ENCODE data around the gene FOXE3.
"Not testable (repeated sequence)": the region's sequence is repeated elsewhere in the genome, so short reads cannot be mapped to it uniquely, and the experiment has no call there.

Gene FOXE3

DNA sequence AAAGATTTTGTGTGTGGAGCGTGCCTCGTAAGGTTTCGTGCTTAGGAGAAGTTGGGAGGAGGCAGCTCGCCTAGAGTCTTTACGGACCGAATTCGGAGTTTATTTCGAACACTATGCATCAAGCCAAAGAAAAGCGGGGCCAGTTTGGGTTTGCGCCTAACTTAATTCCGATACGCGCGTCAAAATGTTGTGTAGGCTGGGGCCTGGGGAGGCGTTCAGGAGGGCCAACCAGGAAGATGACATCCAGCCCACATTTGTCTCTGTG lies 28.1 kb downstream of the FOXE3 start:
- no peak for FAIRE-seq

GRCh38 chr1:47444562-47445465 lies 28.7 kb downstream of the FOXE3 start:
- DNase-seq (ENCODE audit: extremely low spot score, insufficient read length, low read depth) (no peak), FAIRE-seq (no peak)

More for the DNA sequence above, 28.1 kb downstream of the FOXE3 start:
- no peak for DNase-seq (ENCODE audit: extremely low spot score, insufficient read length, low read depth)

DNA sequence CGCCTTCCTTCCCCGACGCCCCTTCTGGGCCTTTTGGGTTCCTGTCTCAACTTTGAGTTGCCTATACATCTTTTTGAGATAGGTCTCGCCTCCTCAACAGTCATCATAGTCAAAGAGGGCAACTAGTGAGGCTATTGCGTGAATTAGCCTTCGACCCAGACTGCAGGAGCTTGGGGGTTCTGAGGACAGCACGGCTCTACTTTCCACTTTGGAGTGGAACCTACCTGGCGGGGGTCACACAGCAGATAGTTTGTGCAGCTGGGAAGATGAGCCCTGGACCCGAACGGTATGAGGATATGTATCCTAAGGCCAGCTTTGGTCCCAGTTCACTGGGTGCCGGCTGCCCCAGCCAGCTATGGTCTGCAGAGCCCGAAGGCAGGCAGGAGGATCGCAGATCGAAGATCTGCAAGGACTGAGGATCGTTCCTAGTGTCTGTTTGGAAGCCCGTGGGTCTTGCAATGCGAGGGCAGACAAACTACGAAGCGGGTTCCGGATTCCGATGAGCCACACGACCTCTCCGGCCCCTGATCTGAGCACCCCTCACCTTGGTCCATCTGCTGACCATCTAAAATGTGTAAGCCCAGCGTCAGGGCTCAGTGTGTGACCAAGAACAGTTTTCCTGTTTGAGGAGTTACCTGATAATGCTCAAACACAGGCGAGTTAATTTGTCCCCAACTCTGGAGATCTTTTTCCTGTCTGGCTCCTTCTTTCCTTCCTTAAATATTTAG lies 29.9 kb downstream of the FOXE3 start:
- DNase-seq (ENCODE audit: extremely low spot score, insufficient read length, low read depth) = no peak
- FAIRE-seq = no peak

DNA sequence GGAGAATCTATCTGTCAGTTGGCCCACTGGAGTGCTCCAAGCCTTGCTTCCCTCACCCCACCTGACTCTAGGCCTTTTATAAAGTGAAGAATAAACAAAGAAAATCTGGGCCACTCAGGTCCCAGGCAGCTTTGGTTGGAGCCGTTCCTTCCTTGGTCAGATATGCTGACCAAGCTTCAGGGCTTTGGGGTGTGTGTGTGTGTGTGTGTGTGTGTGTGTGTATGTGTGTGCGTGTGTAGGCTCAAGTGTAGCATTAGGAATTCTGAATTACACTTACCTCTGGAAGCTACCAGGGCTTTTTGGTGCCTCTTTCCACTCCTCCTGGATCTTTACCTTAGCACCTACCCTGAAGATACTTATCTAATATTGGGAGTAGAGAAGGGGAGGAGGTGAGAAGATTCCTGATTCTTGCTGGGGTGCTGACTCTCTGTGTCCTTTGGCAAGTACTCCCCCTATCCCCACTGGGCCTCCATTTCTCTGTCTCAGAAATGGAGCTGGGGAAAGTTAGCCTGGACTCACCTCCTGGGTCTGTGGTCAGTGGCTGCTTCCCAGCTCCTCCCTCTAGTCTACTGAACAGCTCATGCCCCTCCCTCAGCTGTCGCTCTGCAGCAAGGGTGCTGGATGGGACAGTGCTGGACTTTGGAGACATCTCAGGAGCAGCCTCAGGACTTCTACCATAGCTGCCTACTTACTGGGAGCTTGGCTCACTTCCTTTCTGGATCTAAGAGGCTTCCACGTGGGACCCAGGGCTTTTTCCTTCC lies 32.6 kb downstream of the FOXE3 start:
- DNase-seq (ENCODE audit: extremely low spot score, insufficient read length, low read depth) (no peak), FAIRE-seq (no peak)

- FAIRE-seq = no peak
These were observed 33.9 kb downstream of the FOXE3 start for GRCh38 chr1:47449822-47450552.

DNA sequence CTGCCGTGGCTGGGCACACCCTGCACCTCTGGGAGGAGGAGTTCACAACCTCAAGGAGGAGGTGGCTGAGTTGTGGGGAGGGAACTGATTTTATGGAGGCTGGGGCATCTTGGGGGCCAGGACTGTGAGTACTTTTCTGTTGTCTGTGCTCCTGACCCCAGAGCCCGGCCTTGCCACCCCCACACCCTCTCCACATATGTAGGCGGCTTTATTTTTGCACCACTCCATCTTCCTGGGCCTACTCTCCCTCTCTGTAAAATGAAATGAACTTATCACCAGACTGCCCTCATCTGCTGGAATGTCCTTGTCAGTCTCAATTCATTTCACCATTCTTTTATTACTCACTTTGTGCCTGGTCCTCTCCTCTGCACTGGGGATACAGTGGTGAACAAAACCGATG lies 34.5 kb downstream of the FOXE3 start:
- FAIRE-seq (no peak), DNase-seq (ENCODE audit: extremely low spot score, insufficient read length, low read depth) (no peak)

More at GRCh38 chr1:47449822-47450552, 33.9 kb downstream of the FOXE3 start:
- DNase-seq (ENCODE audit: extremely low spot score, insufficient read length, low read depth) = no peak

DNA sequence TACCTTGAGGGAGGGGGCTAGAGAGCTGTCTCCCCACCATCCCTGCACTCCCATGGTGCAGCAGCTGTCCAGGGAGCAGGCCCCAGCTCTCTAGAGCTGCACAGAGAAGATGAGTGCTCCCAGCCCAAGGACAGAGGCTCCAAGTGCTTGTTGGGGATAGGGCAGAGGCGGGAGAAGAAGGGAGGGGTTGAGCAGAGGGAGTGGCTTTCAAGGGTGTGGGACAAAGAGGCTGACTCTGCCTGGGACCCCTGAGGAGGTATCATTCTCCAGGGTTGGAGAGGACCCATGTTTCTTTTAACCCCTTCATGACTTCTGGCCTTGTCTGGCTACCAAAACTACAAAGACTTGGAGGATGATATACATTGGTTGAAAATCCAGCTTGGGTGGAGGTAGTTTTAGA lies 36.3 kb downstream of the FOXE3 start:
- FAIRE-seq (no peak), DNase-seq (ENCODE audit: extremely low spot score, insufficient read length, low read depth) (no peak)

- FAIRE-seq; DNase-seq (ENCODE audit: extremely low spot score, insufficient read length, low read depth): not testable (repeated sequence)
These were observed 37.8 kb downstream of the FOXE3 start for GRCh38 chr1:47453910-47454309.

DNA sequence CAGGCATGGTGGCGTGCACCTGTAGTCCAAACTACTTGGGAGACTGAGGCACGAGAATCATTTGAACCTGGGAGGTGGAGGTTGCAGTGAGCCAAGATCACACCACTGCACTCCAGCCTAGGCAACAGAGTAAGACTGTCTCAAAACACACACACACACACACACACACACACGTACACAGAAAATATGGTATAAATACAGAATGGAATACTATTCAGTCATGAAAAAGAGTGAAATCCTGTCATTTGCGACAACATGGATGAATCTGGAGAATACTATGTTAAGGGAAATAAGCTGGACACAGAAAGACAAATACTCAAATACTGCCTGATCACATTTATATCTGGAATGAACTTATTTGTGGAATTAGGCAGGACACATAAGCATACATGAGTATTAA lies 40.2 kb downstream of the FOXE3 start:
- DNase-seq (ENCODE audit: extremely low spot score, insufficient read length, low read depth) (no peak), FAIRE-seq (no peak)

GRCh38 chr1:47457547-47457946 lies 41.5 kb downstream of the FOXE3 start:
- FAIRE-seq; DNase-seq (ENCODE audit: extremely low spot score, insufficient read length, low read depth): not testable (repeated sequence)

- DNase-seq (ENCODE audit: extremely low spot score, insufficient read length, low read depth) (no peak), FAIRE-seq (no peak)
These were observed 43.2 kb downstream of the FOXE3 start for GRCh38 chr1:47459253-47459788.

GRCh38 chr1:47460040-47460439 lies 44.0 kb downstream of the FOXE3 start:
- DNase-seq (ENCODE audit: extremely low spot score, insufficient read length, low read depth) = no peak

DNA sequence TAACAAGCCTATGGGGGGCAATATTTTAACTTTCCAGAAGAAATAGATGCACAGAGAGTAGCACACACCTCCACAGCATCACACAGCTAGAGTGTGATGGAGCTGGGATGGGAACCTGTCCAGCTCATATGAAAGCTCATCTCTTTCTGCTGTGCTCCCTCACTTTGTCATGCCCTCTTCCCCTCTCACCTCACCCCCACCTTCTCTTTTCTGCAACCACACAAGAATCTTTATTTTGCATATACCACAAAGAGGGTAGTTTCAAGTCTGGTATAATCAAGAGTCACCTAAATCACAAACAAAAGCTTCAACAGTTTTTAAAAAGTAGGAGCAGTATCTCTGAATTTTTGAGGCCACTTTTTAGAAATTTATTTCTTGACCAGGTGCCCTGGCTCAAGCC lies 44.4 kb downstream of the FOXE3 start:
- no peak for DNase-seq (ENCODE audit: extremely low spot score, insufficient read length, low read depth)
- FAIRE-seq = no peak

More at GRCh38 chr1:47460040-47460439, 44.0 kb downstream of the FOXE3 start:
- no peak for FAIRE-seq

- no peak for DNase-seq (ENCODE audit: extremely low spot score, insufficient read length, low read depth)
- FAIRE-seq = no peak
These were observed 49.5 kb downstream of the FOXE3 start for GRCh38 chr1:47465605-47466004.
